ENCODE data around the gene PPFIA2.

The PPFIA2 gene

GRCh38 chr12:81295251-81295650, 463.9 kb downstream of the PPFIA2 start:
- Mint-ChIP-seq H3K36me3 (no peaks in the 10 kb centered on the region), H3K4me3 (no peak overlapping the region), H3K27me3 (no peaks in the 10 kb centered on the region), H3K27ac (no peak overlapping the region), H3K9me3 (peaks cover 3% of the 10 kb centered on the region), H3K4me1 (no peaks in the 10 kb centered on the region)
- CTCF ChIA-PET, result no interaction called here
- DNase-seq, result no peak

GRCh38 chr12:81294325-81295190, 464.6 kb downstream of the PPFIA2 start:
- CTCF ChIA-PET, result no interaction called here
- Mint-ChIP-seq H3K27me3 (no peaks in the 10 kb centered on the region), H3K36me3 (no peaks in the 10 kb centered on the region), H3K27ac (no peak overlapping the region), H3K4me1 (no peaks in the 10 kb centered on the region), H3K9me3 (peaks cover 3% of the 10 kb centered on the region), H3K4me3 (no peak overlapping the region)
- DNase-seq, result no peak

GRCh38 chr12:81288651-81289050, 470.5 kb downstream of the PPFIA2 start:
- Mint-ChIP-seq H3K4me3 (no peak overlapping the region), H3K36me3 (no peaks in the 10 kb centered on the region), H3K9me3 (no peaks in the 10 kb centered on the region), H3K4me1 (no peaks in the 10 kb centered on the region), H3K27ac (no peak overlapping the region), H3K27me3 (no peaks in the 10 kb centered on the region)
- no peak for DNase-seq
- CTCF ChIA-PET, result no interaction called here

- H3K4me1 Mint-ChIP-seq, result no peaks in the 10 kb centered on the region
- DNase-seq, result no peak
- H3K36me3 Mint-ChIP-seq, result no peaks in the 10 kb centered on the region
- CTCF ChIA-PET, result no interaction called here
- H3K4me3 Mint-ChIP-seq, result no peak overlapping the region
- H3K27me3 Mint-ChIP-seq, result no peaks in the 10 kb centered on the region
- H3K27ac Mint-ChIP-seq, result no peak overlapping the region
- no peaks in the 10 kb centered on the region for H3K9me3 Mint-ChIP-seq
Measured at GRCh38 chr12:81284137-81284536, 475.0 kb downstream of the PPFIA2 start.

- Mint-ChIP-seq H3K36me3 (no peaks in the 10 kb centered on the region), H3K27me3 (no peaks in the 10 kb centered on the region), H3K9me3 (no peaks in the 10 kb centered on the region), H3K4me3 (no peak overlapping the region), H3K4me1 (no peaks in the 10 kb centered on the region), H3K27ac (no peak overlapping the region)
- CTCF ChIA-PET, result no interaction called here
- no peak for DNase-seq
Measured at GRCh38 chr12:81274637-81275529, 484.3 kb downstream of the PPFIA2 start.

GRCh38 chr12:81270385-81270784, 488.8 kb downstream of the PPFIA2 start:
- Mint-ChIP-seq H3K9me3 (no peaks in the 10 kb centered on the region), H3K27ac (no peak overlapping the region), H3K4me3 (no peak overlapping the region), H3K36me3 (no peaks in the 10 kb centered on the region), H3K4me1 (no peaks in the 10 kb centered on the region), H3K27me3 (no peaks in the 10 kb centered on the region)
- no peak for DNase-seq
- CTCF ChIA-PET, result no interaction called here

GRCh38 chr12:81263072-81263471, 496.1 kb downstream of the PPFIA2 start:
- DNase-seq, result no peak
- H3K4me3 Mint-ChIP-seq, result no peak overlapping the region
- no peaks in the 10 kb centered on the region for H3K4me1 Mint-ChIP-seq
- no peak overlapping the region for H3K27ac Mint-ChIP-seq
- H3K36me3 Mint-ChIP-seq, result no peaks in the 10 kb centered on the region
- no peaks in the 10 kb centered on the region for H3K9me3 Mint-ChIP-seq
- CTCF ChIA-PET, result no interaction called here
- no peaks in the 10 kb centered on the region for H3K27me3 Mint-ChIP-seq

- H3K27ac Mint-ChIP-seq, result no peak overlapping the region
- H3K4me3 Mint-ChIP-seq, result no peak overlapping the region
- no peaks in the 10 kb centered on the region for H3K36me3 Mint-ChIP-seq
- no peaks in the 10 kb centered on the region for H3K4me1 Mint-ChIP-seq
- no peak for DNase-seq
- H3K27me3 Mint-ChIP-seq, result no peaks in the 10 kb centered on the region
- H3K9me3 Mint-ChIP-seq, result no peaks in the 10 kb centered on the region
- CTCF ChIA-PET, result no interaction called here
Measured at GRCh38 chr12:81261508-81262207, 497.5 kb downstream of the PPFIA2 start.

GRCh38 chr12:81259360-81259759, 499.8 kb downstream of the PPFIA2 start:
- H3K36me3 Mint-ChIP-seq, result no peaks in the 10 kb centered on the region
- H3K9me3 Mint-ChIP-seq, result no peaks in the 10 kb centered on the region
- CTCF ChIA-PET, result no interaction called here
- H3K27ac Mint-ChIP-seq, result no peak overlapping the region
- no peak overlapping the region for H3K4me3 Mint-ChIP-seq
- no peaks in the 10 kb centered on the region for H3K27me3 Mint-ChIP-seq
- no peaks in the 10 kb centered on the region for H3K4me1 Mint-ChIP-seq
- no peak for DNase-seq

GRCh38 chr12:81257947-81258551, 501.1 kb downstream of the PPFIA2 start:
- H3K9me3 Mint-ChIP-seq, result no peaks in the 10 kb centered on the region
- CTCF ChIA-PET, result no interaction called here
- DNase-seq, result no peak
- H3K36me3 Mint-ChIP-seq, result no peaks in the 10 kb centered on the region
- no peaks in the 10 kb centered on the region for H3K27me3 Mint-ChIP-seq
- no peaks in the 10 kb centered on the region for H3K4me1 Mint-ChIP-seq
- H3K4me3 Mint-ChIP-seq, result no peak overlapping the region
- H3K27ac Mint-ChIP-seq, result no peak overlapping the region

- Mint-ChIP-seq H3K36me3 (no peaks in the 10 kb centered on the region), H3K4me3 (no peak overlapping the region), H3K27ac (no peak overlapping the region), H3K9me3 (no peaks in the 10 kb centered on the region), H3K4me1 (no peaks in the 10 kb centered on the region), H3K27me3 (no peaks in the 10 kb centered on the region)
- DNase-seq, result no peak
- CTCF ChIA-PET, result no interaction called here
Measured at GRCh38 chr12:81255947-81256346, 503.2 kb downstream of the PPFIA2 start.

GRCh38 chr12:81255456-81255855, 503.7 kb downstream of the PPFIA2 start:
- no peaks in the 10 kb centered on the region for H3K27me3 Mint-ChIP-seq
- no peaks in the 10 kb centered on the region for H3K4me1 Mint-ChIP-seq
- DNase-seq, result no peak
- CTCF ChIA-PET, result no interaction called here
- H3K27ac Mint-ChIP-seq, result no peak overlapping the region
- H3K4me3 Mint-ChIP-seq, result no peak overlapping the region
- H3K9me3 Mint-ChIP-seq, result no peaks in the 10 kb centered on the region
- H3K36me3 Mint-ChIP-seq, result no peaks in the 10 kb centered on the region

- no peaks in the 10 kb centered on the region for H3K36me3 Mint-ChIP-seq
- H3K4me3 Mint-ChIP-seq, result no peak overlapping the region
- no peaks in the 10 kb centered on the region for H3K4me1 Mint-ChIP-seq
- no peak for DNase-seq
- no peak overlapping the region for H3K27ac Mint-ChIP-seq
- no peaks in the 10 kb centered on the region for H3K9me3 Mint-ChIP-seq
- no peaks in the 10 kb centered on the region for H3K27me3 Mint-ChIP-seq
- CTCF ChIA-PET, result no interaction called here
Measured at GRCh38 chr12:81253360-81253759, 505.8 kb downstream of the PPFIA2 start.

- H3K27ac Mint-ChIP-seq, result no peak overlapping the region
- CTCF ChIA-PET, result no interaction called here
- no peaks in the 10 kb centered on the region for H3K27me3 Mint-ChIP-seq
- no peaks in the 10 kb centered on the region for H3K9me3 Mint-ChIP-seq
- H3K36me3 Mint-ChIP-seq, result no peaks in the 10 kb centered on the region
- no peak overlapping the region for H3K4me3 Mint-ChIP-seq
- DNase-seq, result no peak
- no peaks in the 10 kb centered on the region for H3K4me1 Mint-ChIP-seq
Measured at GRCh38 chr12:81252228-81252627, 506.9 kb downstream of the PPFIA2 start.
